Astrocyte of the spinal cord (primary cell): Measurements from ENCODE around the gene S100A5.
A peak's percentile ranks its signal among the peaks of the same experiment; 100 is the strongest.

Experiments
- DNase-seq: peaks from one replicate; pipeline ENCODE4 v3.0.0; 2011; ENCODE audit warnings: low read depth, low spot score
- H3K4me3 ChIP-seq: 2 replicates; pipeline ENCODE4 v1.5.1; 2011; ENCODE audit warnings: low read depth, mild to moderate bottlenecking, low read length, moderate library complexity
- in situ Hi-C: cut with HindIII; loops from 2 replicates; pipeline ENCODE4 v1.10.0; 2017; ENCODE audit warnings: low sequenced_read_pairs
- TF ChIP-seq, protein P1 (sequence below): IDR thresholded peaks from 2 replicates; pipeline ENCODE4 v1.5.1; 2012; ENCODE audit warnings: low read depth, mild to moderate bottlenecking, low read length, inconsistent platforms

S100A5 gene

DNA sequence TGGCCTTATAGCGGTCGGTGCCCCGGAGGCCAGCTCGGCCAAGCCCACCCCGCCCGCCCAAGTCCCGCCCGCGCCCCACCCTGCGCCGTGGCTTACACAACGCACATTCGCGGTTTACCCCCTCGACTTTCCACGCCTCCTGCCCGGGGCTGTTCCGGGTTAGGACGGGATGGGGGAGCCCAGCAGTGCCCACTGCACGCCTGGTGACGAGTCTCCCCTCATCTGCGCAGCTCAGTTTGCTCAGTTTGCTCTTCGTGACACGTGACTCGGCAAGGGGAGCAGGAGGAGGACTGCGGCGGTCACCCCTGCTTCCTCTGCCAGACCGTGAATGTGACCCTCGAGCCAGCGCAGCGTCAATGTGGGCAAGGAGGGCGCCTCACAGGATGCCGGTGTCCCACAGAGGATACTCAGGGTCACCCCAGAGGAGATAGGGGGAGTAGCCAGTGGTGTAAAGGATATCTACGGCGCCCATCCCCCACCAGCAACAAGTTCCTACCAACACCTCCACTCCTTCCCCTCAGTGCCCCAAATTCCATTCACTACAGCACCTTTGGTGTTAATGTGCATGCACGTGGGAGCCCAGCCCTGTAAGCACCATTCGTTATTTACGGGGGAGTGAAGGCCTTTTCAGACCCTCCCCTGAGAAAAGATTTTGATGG lies 4.6 kb downstream of the S100A5 start:
- DNase-seq: peak; percentile 86
- TF ChIP-seq, protein P1, sequence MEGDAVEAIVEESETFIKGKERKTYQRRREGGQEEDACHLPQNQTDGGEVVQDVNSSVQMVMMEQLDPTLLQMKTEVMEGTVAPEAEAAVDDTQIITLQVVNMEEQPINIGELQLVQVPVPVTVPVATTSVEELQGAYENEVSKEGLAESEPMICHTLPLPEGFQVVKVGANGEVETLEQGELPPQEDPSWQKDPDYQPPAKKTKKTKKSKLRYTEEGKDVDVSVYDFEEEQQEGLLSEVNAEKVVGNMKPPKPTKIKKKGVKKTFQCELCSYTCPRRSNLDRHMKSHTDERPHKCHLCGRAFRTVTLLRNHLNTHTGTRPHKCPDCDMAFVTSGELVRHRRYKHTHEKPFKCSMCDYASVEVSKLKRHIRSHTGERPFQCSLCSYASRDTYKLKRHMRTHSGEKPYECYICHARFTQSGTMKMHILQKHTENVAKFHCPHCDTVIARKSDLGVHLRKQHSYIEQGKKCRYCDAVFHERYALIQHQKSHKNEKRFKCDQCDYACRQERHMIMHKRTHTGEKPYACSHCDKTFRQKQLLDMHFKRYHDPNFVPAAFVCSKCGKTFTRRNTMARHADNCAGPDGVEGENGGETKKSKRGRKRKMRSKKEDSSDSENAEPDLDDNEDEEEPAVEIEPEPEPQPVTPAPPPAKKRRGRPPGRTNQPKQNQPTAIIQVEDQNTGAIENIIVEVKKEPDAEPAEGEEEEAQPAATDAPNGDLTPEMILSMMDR: no peak
- H3K4me3 ChIP-seq: peak overlapping the region; percentile 59
- in situ Hi-C loops: no loop called here

- peak within 1 kb of the TSS; percentile 59 for H3K4me3 ChIP-seq
- TF ChIP-seq, protein P1: no peak
- in situ Hi-C loops: no loop called here
- peak; percentile 34 for DNase-seq
Observed at GRCh38 chr1:153535242-153536011, 5.3 kb downstream of the S100A5 start, which contains the start of gene S100A6. Gene S100A6 (minus strand): TSS chr1:153535991. CDS start chr1:153535339, 652 bp downstream.

- no peak for DNase-seq
- TF ChIP-seq, protein P1: no peak
- peak overlapping the region; percentile 59 for H3K4me3 ChIP-seq
- in situ Hi-C loops: no loop called here
Observed at GRCh38 chr1:153534925-153535241, 5.9 kb downstream of the S100A5 start.

- TF ChIP-seq, protein P1: no peak
- DNase-seq: peak; percentile 43
- H3K4me3 ChIP-seq: peak overlapping the region; percentile 59
- in situ Hi-C loops: no loop called here
Observed at GRCh38 chr1:153534226-153534924, 6.4 kb downstream of the S100A5 start.

GRCh38 chr1:153533689-153534201 lies 7.0 kb downstream of the S100A5 start:
- DNase-seq: peak; percentile 87
- TF ChIP-seq, protein P1: no peak
- in situ Hi-C loops: no loop called here
- H3K4me3 ChIP-seq: peak overlapping the region; percentile 59

DNA sequence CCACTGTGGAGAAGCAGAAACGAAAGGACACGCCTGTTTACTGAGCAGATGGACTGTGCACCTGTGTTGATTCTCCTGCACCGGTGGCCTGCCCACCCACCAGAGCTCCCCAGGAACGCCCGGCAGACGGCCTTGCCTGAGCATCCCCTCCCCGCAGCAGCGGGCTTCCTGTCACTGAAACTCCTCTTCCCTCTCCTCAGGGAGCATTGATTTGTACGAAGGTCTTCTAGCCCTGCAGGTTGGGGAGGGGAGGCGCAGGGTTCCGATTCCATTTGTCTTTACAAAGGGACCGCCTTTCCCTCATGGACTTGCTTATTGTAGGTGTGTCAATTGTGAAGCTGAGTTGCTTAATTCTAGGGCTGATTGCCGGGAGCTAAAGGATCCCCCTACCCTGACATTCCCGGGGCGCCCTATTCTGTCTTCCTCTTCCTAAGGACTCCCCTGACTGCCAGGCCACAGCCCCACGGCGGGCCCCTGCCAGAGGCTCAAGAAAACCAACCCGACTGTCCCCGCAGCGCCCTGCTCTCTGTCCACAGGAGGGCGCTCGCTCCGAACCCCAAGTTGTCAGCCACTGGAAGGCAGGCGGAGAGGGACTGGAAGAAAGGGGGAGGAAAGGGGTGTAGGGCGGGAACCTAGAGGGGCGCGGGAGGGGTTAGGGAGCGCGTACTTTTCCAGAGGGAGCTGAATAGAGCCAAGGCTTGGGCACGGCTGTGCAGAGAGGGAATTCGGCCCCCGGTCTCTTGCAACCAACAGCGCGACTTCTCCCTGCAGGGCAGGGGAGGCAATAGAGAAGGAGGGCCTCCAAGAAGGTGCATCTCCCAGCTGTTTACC lies 7.8 kb downstream of the S100A5 start:
- TF ChIP-seq, protein P1: peak; percentile 96
- H3K4me3 ChIP-seq: peak overlapping the region; percentile 59
- in situ Hi-C loops: no loop called here
- DNase-seq: peak; percentile 87
